GM23338 (cell line): Measurements from ENCODE around the gene MCTP2. TPM values are rescaled to one million over a fixed set of nuclear protein-coding genes. Genes with fewer than 3 reads are reported as not detected.

ENCODE experiments used
- ATAC-seq: fragments of 200-7000 bp; cut with Tn5 transposase; 3 replicates; pipeline ENCODE4 v1.9.1; 2020
- DNase-seq: peaks from one replicate; pipeline ENCODE4 v3.0.0-alpha.2; 2015; ENCODE audit warnings: low spot score
- H2AFZ ChIP-seq: fragments of 200-600 bp; sonication (generic); 2 replicates; pipeline ENCODE4 v1.8.0; 2016; ENCODE audit warnings: antibody characterized with exemption, mild to moderate bottlenecking, moderate library complexity
- H3F3A ChIP-seq: fragments of 200-600 bp; sonication (generic); replicated peaks from 2 replicates; pipeline ENCODE4 v1.8.0; 2017; ENCODE audit warnings: antibody characterized with exemption, mixed run types, low read depth
- H3K27ac ChIP-seq: fragments of 200-600 bp; sonication (generic); 2 replicates; pipeline ENCODE4 v1.6.1; 2016; ENCODE audit warnings: low read depth
- H3K27me3 ChIP-seq: fragments of 200-600 bp; sonication (generic); 2 replicates; pipeline ENCODE4 v1.8.0; 2016; ENCODE audit warnings: mild to moderate bottlenecking, mixed run types, moderate library complexity; ENCODE audit not compliant: insufficient read depth
- H3K36me3 ChIP-seq: fragments of 200-600 bp; sonication (generic); 2 replicates; pipeline ENCODE4 v1.8.0; 2016; ENCODE audit warnings: mild to moderate bottlenecking; ENCODE audit not compliant: insufficient read depth
- H3K4me1 ChIP-seq: fragments of 200-600 bp; sonication (generic); 2 replicates; pipeline ENCODE4 v1.8.0; 2016; ENCODE audit warnings: mild to moderate bottlenecking, moderate library complexity; ENCODE audit not compliant: insufficient read depth
- H3K4me2 ChIP-seq: fragments of 200-600 bp; sonication (generic); 2 replicates; pipeline ENCODE4 v1.7.1; 2017; ENCODE audit warnings: mixed run types
- H3K4me3 ChIP-seq: fragments of 200-600 bp; sonication (generic); 2 replicates; pipeline ENCODE4 v1.6.1; 2016; ENCODE audit warnings: mixed run types
- H3K79me2 ChIP-seq: fragments of 200-600 bp; sonication (generic); replicated peaks from 2 replicates; pipeline ENCODE4 v1.8.0; 2017; ENCODE audit warnings: mild to moderate bottlenecking; ENCODE audit not compliant: insufficient read depth
- H3K9me2 ChIP-seq: fragments of 200-600 bp; sonication (generic); 2 replicates; pipeline ENCODE4 v1.8.0; 2017; ENCODE audit not compliant: insufficient read depth
- H4K20me1 ChIP-seq: fragments of 200-600 bp; sonication (generic); replicated peaks from 2 replicates; pipeline ENCODE4 v1.8.0; 2017; ENCODE audit warnings: mild to moderate bottlenecking; ENCODE audit not compliant: insufficient read depth
- H3K27ac Mint-ChIP-seq: 2 replicates; pipeline ENCODE4 v1.8.0; 2020; ENCODE audit warnings: inconsistent platforms, mild to moderate bottlenecking, moderate library complexity, mixed read lengths
- H3K27me3 Mint-ChIP-seq: 3 replicates; pipeline ENCODE4 v1.8.0; 2022; ENCODE audit warnings: low read depth, mild to moderate bottlenecking, moderate library complexity, mixed read lengths, inconsistent platforms; ENCODE audit not compliant: insufficient read depth, poor library complexity
- H3K36me3 Mint-ChIP-seq: 3 replicates; pipeline ENCODE4 v1.8.0; 2021; ENCODE audit warnings: low read depth, mild to moderate bottlenecking, inconsistent platforms, moderate library complexity, mixed read lengths
- H3K4me1 Mint-ChIP-seq: 3 replicates; pipeline ENCODE4 v1.8.0; 2020; ENCODE audit warnings: mild to moderate bottlenecking, inconsistent platforms, mixed read lengths
- H3K4me3 Mint-ChIP-seq: 3 replicates; pipeline ENCODE4 v1.8.0; 2021; ENCODE audit warnings: moderate library complexity, mild to moderate bottlenecking, inconsistent platforms, mixed read lengths
- H3K9me3 Mint-ChIP-seq: 3 replicates; pipeline ENCODE4 v1.8.0; 2020; ENCODE audit warnings: moderate library complexity, mild to moderate bottlenecking, inconsistent platforms, mixed read lengths
- CREB1 ChIP-seq: fragments of 250-450 bp; sonication (Bioruptor Pico); IDR thresholded peaks from 2 replicates; pipeline ENCODE4 v1.5.0; 2020; ENCODE audit warnings: low read depth, mild to moderate bottlenecking, moderate library complexity
- ETS1 ChIP-seq: IDR thresholded peaks from 2 replicates; pipeline ENCODE4 v1.6.1; 2016; ENCODE audit warnings: antibody characterized with exemption
- EZH2 ChIP-seq: fragments of 200-600 bp; sonication (generic); IDR thresholded peaks from one replicate; pipeline ENCODE4 v1.8.0; 2017; ENCODE audit warnings: antibody characterized with exemption, mild to moderate bottlenecking, low read depth; ENCODE audit not compliant: unreplicated experiment
- EZH2phosphoT487 ChIP-seq: fragments of 200-600 bp; sonication (generic); IDR thresholded peaks from one replicate; pipeline ENCODE4 v1.8.1; 2018; ENCODE audit warnings: antibody characterized with exemption; ENCODE audit not compliant: unreplicated experiment
- JUNB ChIP-seq: IDR thresholded peaks from one replicate; pipeline ENCODE4 v1.6.1; 2016; ENCODE audit warnings: antibody characterized with exemption; ENCODE audit not compliant: unreplicated experiment
- NANOG ChIP-seq: IDR thresholded peaks from 2 replicates; pipeline ENCODE4 v1.6.1; 2016; ENCODE audit warnings: antibody characterized with exemption, borderline replicate concordance
- REST ChIP-seq: IDR thresholded peaks from one replicate; pipeline ENCODE4 v1.6.1; 2018; ENCODE audit warnings: antibody characterized with exemption; ENCODE audit not compliant: unreplicated experiment
- STAT1 ChIP-seq: IDR thresholded peaks from one replicate; pipeline ENCODE4 v1.6.1; 2016; ENCODE audit warnings: antibody characterized with exemption; ENCODE audit not compliant: unreplicated experiment
- ZNF114 ChIP-seq: fragments of 250-450 bp; sonication (Bioruptor Pico); IDR thresholded peaks from 2 replicates; pipeline ENCODE4 v1.5.0; 2020; ENCODE audit warnings: mild to moderate bottlenecking, moderate library complexity
- ZNF331 ChIP-seq: fragments of 250-450 bp; sonication (Bioruptor Pico); IDR thresholded peaks from 2 replicates; pipeline ENCODE4 v1.5.0; 2020; ENCODE audit warnings: low read depth, mild to moderate bottlenecking, moderate library complexity
- polyA plus RNA-seq: library from polyadenylated mRNA; unstranded; fragments of >200 nt; fragmentation: Nextera tagmentation; extraction: Ambion mirVana; gene quantifications from 2 replicates; pipeline ENCODE4 v1.2.1, GENCODE V29; 2016
- total RNA-seq: library from RNA; depleted of rRNA; stranded (reverse); fragments of >200 nt; shearing (Covaris generic); gene quantifications from 2 replicates; pipeline ENCODE4 v1.2.3, GENCODE V29; 2014

MCTP2 gene
- total and polyA plus RNA-seq, 2 experiments from 2014 or later = 1.8 to 5.5 TPM

GRCh38 chr15:94366781-94367180 lies 135.4 kb downstream of the MCTP2 start (continued):
- TF ChIP-seq CREB1 = no peak
- TF ChIP-seq EZH2phosphoT487 = no peak
- TF ChIP-seq STAT1 = no peak
- no peak for TF ChIP-seq ZNF331
- no peak for TF ChIP-seq ETS1
- no peak for TF ChIP-seq JUNB

- peaks cover 19% of the 10 kb centered on the region; the same call in 1 of the 2 replicates for H3K4me1 ChIP-seq
- H3K27me3 ChIP-seq = no peaks in the 10 kb centered on the region
- no peak for ATAC-seq
- no peak overlapping the region for H2AFZ ChIP-seq
- no peak for TF ChIP-seq NANOG
- no peak for TF ChIP-seq EZH2phosphoT487
- TF ChIP-seq ETS1 = no peak
- no peak for TF ChIP-seq EZH2
- TF ChIP-seq ZNF114 (CRISPR knock-in tag) = no peak
- no peaks in the 10 kb centered on the region for H3F3A ChIP-seq
- Mint-ChIP-seq H3K4me1 (peaks cover 22% of the 10 kb centered on the region; the same call in 2 of the 3 replicates), H3K36me3 (no peaks in the 10 kb centered on the region), H3K9me3 (no peaks in the 10 kb centered on the region), H3K4me3 (no peak overlapping the region), H3K27me3 (peaks cover 3% of the 10 kb centered on the region), H3K27ac (peak overlapping the region; percentile 10; the same call in 1 of the 2 replicates)
- no peak overlapping the region for H3K27ac ChIP-seq
- no peak overlapping the region for H3K4me2 ChIP-seq
- H3K9me2 ChIP-seq = no peaks in the 10 kb centered on the region
- no peaks in the 10 kb centered on the region for H3K79me2 ChIP-seq
- no peaks in the 10 kb centered on the region for H3K36me3 ChIP-seq
- DNase-seq = no peak
- H4K20me1 ChIP-seq = no peaks in the 10 kb centered on the region
- no peak overlapping the region for H3K4me3 ChIP-seq
Measured at GRCh38 chr15:94367726-94368535, 136.6 kb downstream of the MCTP2 start.

- Mint-ChIP-seq H3K27ac (no peak overlapping the region; the same call in 1 of the 2 replicates), H3K36me3 (no peaks in the 10 kb centered on the region), H3K27me3 (peaks cover 3% of the 10 kb centered on the region), H3K4me3 (no peak overlapping the region), H3K4me1 (peaks cover 22% of the 10 kb centered on the region; the same call in 2 of the 3 replicates), H3K9me3 (no peaks in the 10 kb centered on the region)
- H3K36me3 ChIP-seq = no peaks in the 10 kb centered on the region
- DNase-seq (no peak), ATAC-seq (no peak)
- H3K79me2 ChIP-seq = no peaks in the 10 kb centered on the region
- no peaks in the 10 kb centered on the region for H3F3A ChIP-seq
- no peak overlapping the region for H3K4me3 ChIP-seq
- H3K4me2 ChIP-seq = no peak overlapping the region
- H2AFZ ChIP-seq = no peak overlapping the region
- H3K27ac ChIP-seq = no peak overlapping the region
- no peaks in the 10 kb centered on the region for H3K27me3 ChIP-seq
- no peaks in the 10 kb centered on the region for H4K20me1 ChIP-seq
- H3K4me1 ChIP-seq = peaks cover 19% of the 10 kb centered on the region; the same call in 1 of the 2 replicates
- no peaks in the 10 kb centered on the region for H3K9me2 ChIP-seq
- TF ChIP-seq NANOG = no peak
- TF ChIP-seq ZNF114 (CRISPR knock-in tag) = no peak
- TF ChIP-seq REST = no peak
- no peak for TF ChIP-seq CREB1
- TF ChIP-seq STAT1 = no peak
- TF ChIP-seq EZH2phosphoT487 = no peak
- no peak for TF ChIP-seq EZH2
Measured at GRCh38 chr15:94370206-94370935, 139.0 kb downstream of the MCTP2 start.
